Loucy (cell line): Measurements from ENCODE around the gene FBXL14.

Experiments used
- CTCF ChIP-seq: fragments of 200-600 bp; sonication (generic); conservative IDR thresholded peaks from 2 replicates; pipeline ENCODE4 v1.5.1; 2014; ENCODE audit warnings: mild to moderate bottlenecking, antibody characterized with exemption, low read length
- EZH2phosphoT487 ChIP-seq: fragments of 200-600 bp; IDR thresholded peaks from 2 replicates; pipeline ENCODE4 v1.6.1; 2018; ENCODE audit warnings: antibody characterized with exemption, mild to moderate bottlenecking, moderate library complexity, borderline replicate concordance

- no peak for TF ChIP-seq CTCF
- no peak for TF ChIP-seq EZH2phosphoT487
These were observed 5.8 kb downstream of the FBXL14 start for GRCh38 chr12:1588575-1588947.
